ENCODE data around the gene AKAP1.

DNA sequence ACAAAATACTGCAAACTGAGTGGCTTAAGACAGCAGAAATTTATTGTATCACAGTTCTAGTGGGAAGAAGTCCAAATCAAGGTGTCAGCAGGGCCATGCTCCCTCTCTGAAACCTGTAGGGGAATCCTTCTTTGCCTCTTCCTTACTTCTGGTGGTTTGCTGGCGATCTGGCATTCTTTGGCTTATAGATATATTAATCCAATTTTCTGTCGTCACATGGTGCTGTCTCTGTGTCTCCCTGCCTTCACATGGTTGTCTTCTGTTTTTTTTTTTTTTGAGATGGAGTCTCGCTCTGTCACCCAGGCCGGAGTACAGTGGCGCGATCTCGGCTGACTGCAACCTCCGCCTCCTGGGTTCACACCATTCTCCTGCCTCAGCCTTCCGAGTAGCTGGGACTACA, 6.8 kb upstream of the AKAP1 start:
- TF ChIP-seq, protein P1, sequence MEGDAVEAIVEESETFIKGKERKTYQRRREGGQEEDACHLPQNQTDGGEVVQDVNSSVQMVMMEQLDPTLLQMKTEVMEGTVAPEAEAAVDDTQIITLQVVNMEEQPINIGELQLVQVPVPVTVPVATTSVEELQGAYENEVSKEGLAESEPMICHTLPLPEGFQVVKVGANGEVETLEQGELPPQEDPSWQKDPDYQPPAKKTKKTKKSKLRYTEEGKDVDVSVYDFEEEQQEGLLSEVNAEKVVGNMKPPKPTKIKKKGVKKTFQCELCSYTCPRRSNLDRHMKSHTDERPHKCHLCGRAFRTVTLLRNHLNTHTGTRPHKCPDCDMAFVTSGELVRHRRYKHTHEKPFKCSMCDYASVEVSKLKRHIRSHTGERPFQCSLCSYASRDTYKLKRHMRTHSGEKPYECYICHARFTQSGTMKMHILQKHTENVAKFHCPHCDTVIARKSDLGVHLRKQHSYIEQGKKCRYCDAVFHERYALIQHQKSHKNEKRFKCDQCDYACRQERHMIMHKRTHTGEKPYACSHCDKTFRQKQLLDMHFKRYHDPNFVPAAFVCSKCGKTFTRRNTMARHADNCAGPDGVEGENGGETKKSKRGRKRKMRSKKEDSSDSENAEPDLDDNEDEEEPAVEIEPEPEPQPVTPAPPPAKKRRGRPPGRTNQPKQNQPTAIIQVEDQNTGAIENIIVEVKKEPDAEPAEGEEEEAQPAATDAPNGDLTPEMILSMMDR (IDR thresholded peaks at IDR 0.05) = no peak
- no peak for TF ChIP-seq POLR2A (IDR thresholded peaks at IDR 0.05)
